Ishikawa (cell line): ENCODE results near the gene TMEM51.

Experiments
- CREB1 ChIP-seq: IDR thresholded peaks from 2 replicates; pipeline ENCODE4 v1.6.1; 2012; ENCODE audit warnings: low read depth
- FOXM1 ChIP-seq: IDR thresholded peaks from 2 replicates; pipeline ENCODE4 v1.6.1; 2012; ENCODE audit warnings: low read depth, borderline replicate concordance
- MAX ChIP-seq: IDR thresholded peaks from 2 replicates; pipeline ENCODE4 v1.6.1; 2012
- REST ChIP-seq: IDR thresholded peaks from 2 replicates; pipeline ENCODE4 v1.6.1; 2012; ENCODE audit warnings: low read depth, mild to moderate bottlenecking
- YY1 ChIP-seq: IDR thresholded peaks from 2 replicates; pipeline ENCODE4 v1.6.1; 2012; ENCODE audit warnings: low read depth

GRCh38 chr1:15197591-15198447, 44.3 kb downstream of the TMEM51 start:
- TF ChIP-seq MAX (no peak), FOXM1 (no peak), CREB1 (no peak), YY1 (no peak), REST (no peak)
